HG02884 (cell line): ENCODE measurements around the gene STAP1.
A peak's percentile ranks its signal among the peaks of the same experiment; 100 is the strongest.
"Not testable (repeated sequence)": the region's sequence is repeated elsewhere in the genome, so short reads cannot be mapped to it uniquely, and the experiment has no call there.

Experiments
- ATAC-seq: cut with Tn5 transposase; IDR thresholded peaks from one replicate; pipeline ENCODE4 v1.9.1; 2021; ENCODE audit warnings: mild to moderate bottlenecking, moderate library complexity; ENCODE audit not compliant: unreplicated experiment

Gene STAP1, protein sequence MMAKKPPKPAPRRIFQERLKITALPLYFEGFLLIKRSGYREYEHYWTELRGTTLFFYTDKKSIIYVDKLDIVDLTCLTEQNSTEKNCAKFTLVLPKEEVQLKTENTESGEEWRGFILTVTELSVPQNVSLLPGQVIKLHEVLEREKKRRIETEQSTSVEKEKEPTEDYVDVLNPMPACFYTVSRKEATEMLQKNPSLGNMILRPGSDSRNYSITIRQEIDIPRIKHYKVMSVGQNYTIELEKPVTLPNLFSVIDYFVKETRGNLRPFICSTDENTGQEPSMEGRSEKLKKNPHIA

DNA sequence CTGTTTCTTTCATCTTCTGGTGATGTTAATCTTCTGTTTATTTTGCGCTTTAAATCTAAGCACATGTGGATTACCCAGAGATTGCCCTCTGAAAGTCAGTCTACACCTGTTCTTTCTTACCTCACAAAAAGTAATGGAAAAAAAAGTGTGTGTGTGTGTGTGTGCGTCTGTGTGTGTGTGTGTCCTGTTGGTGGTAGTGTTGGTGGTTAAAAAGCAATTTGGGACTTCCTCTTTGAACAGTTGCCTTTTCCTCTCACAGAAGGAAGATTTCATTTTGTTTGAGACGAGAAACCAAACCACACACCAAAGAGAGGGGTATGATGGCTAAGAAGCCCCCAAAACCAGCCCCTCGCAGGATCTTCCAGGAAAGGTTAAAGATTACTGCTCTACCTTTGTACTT is at the start of gene STAP1:
TSS of gene STAP1 (plus strand) at position 235 of the 400 bp plus-strand sequence. CDS start at position 318, 83 bp downstream.
- ATAC-seq, result peak; percentile 70

DNA sequence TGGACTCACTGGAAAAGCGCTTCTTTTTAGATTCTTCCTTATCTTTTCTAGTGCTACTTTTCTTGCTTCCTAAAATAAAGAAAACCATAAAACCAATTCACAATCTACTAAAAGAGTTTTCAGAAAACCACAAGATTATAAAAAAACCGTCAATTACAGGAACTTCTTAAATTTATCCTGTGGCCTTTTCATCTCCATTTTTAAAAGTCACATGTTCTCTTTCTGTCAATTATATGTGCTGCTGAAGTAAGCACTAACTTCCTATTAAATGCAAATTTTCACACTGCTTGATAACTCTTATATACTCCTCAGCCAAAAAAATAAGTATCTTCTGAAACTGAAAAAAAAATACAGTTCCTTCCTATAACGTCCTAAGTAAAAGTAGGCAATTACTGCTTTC is 46.0 kb upstream of the STAP1 start:
- ATAC-seq, result no peak

DNA sequence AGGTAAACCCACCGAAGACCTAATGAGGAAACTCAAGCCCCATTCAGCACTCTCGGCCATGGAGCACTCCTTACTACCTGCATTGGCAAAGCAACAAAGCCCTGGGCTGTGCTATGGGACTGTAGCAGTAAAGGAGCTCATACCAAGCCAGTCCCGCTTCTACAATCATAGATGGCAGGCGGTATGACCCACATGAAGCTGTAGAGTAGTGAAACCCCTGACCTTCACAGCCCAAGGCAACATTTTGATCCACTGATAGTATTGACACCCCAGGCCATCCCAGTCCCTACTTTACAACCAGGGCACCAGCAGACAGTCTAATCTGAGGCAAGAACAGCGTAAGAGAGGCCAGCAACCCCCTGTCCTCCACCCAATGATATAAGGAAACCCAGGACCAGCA is 38.4 kb upstream of the STAP1 start:
- ATAC-seq, result no peak

DNA sequence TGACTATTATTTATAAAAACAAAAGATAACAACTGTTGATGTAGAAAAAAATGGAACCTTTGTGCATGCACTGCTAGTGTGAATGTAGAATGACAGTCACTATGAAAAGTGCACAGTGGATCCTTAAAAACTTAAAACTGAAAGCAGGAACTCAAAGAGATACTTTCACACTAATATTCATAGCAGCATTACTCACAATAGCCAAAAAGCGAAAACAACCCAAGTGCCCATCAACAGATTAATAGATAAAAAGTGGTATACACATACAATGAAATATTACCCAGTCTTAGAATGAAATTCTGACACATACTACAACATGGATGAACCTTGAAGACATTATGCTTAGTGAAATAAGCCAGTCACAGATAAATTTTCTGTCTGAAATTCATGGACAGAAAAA is 37.0 kb upstream of the STAP1 start:
- ATAC-seq, result peak; percentile 87

DNA sequence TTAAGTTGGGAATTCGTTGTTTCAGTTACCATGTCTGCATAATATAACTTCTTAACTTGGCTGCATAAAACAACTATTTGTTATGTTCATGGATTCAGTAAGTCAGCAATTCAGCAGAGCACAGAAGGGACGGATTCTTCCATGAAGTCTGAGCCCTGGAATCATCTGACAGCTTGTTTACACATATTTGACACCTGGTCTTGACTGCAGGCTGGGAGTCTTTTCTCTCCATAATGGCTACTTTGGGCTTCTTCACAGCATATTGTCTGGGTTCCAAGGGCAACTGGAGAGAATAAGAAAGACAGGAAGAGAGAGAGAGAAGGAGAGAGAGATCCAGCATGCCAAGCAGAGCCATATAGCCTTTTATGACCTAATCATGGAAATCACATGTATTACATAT is 36.3 kb upstream of the STAP1 start:
- no peak for ATAC-seq

DNA sequence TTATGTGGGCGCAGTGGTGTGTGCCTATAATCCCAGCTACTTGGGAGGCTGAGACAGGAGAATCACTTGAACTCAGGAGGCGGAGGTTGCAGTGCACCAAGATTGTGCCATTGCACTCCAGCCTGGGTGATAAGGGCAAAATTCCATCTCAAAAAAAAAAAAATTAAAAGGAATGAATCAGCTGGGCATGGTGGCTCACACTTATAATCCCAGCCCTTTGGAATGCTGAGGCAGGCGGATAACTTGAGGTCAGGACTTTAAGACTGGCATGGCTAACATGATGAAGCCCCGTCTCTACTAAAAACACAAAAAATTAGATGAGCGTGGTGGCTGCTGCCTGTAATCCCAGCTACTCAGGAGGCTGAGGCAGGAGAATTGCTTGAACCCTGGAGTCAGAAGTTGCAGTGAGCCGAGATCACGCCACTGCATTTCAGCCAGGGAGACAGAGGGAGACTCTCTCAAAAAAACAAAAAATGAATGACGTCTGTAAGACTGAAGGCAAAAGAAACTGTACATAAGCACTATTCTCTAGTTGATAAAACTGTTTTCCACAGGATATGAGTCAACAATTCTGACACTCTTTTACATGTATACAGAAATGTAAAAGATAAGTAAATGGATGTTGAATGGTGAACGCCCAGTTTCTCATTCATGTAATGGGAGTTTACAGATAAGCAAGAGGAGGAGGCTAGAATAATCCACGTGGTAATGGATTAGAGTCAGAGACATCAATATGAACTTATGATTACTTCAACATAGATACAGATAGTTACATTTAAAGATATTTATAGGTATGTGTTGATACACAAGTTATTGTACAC is 35.5 kb upstream of the STAP1 start:
- ATAC-seq, result no peak

DNA sequence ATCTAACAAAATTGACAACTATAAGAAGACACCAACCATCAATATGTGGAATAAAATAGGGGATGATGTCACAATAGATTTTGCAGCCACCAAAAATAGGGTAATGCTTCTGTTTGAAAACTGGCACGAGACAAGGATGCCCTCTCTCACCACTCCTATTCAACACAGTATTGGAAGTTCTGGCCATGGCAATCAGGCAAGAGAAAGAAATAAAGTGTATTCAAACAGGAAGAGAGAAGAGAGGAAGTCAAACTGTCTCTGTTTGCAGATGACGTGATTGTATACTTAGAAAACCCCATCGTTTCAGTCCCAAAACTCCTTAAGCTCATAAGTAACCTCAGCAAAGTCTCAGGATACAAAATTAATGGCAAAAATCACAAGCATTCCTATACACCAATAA is 34.4 kb upstream of the STAP1 start:
- ATAC-seq, result not testable (repeated sequence)

DNA sequence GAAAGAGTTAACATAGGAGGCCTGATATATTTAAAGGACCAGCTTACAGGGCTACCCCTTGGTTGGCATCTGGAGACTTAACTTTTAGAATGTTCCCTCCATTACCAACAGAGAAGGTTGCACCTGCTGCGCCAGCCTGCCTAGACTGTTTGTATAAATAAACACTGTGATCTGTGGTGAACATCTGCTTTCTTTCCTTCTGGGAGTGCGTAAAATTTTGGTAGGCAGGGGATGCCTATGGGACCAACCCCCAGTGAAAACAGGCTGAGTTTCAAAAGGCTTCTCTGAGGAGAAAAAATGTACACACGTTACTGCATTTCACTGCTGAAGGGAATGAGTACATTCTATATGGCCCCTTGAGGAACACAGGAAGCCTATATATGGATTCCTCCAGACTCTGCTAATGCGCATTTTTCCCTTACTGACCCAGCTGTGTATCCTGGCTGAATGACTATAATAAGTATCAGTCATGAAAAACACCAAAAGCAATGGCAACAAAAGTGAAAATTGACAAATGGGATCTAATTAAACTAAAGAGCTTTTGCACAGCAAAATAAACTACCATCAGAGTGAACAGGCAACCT is 27.1 kb upstream of the STAP1 start:
- no peak for ATAC-seq

DNA sequence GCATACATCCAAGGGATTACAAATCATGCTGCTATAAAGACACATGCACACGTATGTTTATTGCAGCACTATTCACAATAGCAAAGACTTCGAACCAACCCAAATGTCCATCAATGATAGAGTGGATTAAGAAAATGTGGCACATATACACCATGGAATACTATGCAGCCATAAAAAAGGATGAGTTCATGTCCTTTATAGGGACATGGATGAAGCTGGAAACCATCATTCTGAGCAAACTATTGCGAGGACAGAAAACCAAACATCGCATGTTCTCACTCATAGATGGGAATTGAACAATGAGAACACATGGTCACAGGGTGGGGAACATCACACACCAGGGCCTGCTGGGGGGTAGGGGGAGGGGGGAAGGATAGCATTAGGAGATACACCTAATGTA is 26.1 kb upstream of the STAP1 start:
- ATAC-seq, result not testable (repeated sequence)

DNA sequence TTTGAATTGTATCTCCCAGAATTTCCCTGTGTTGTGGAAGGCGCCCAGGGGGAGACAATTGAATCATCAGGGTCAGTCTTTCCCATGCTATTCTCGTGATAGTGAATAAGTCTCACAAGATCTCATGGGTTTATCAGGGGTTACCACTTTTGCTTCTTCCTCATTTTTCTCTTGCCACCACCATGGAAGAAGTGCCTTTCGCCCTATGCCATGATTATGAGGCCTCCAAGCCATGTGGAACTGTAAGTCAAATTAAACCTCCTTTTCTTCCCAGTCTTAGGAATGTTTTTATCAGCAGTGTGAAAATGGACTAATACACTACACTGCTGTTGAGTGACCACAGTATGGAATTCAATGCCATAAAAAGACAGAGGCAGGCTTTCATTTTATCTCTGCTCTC is 25.4 kb upstream of the STAP1 start:
- ATAC-seq, result no peak

DNA sequence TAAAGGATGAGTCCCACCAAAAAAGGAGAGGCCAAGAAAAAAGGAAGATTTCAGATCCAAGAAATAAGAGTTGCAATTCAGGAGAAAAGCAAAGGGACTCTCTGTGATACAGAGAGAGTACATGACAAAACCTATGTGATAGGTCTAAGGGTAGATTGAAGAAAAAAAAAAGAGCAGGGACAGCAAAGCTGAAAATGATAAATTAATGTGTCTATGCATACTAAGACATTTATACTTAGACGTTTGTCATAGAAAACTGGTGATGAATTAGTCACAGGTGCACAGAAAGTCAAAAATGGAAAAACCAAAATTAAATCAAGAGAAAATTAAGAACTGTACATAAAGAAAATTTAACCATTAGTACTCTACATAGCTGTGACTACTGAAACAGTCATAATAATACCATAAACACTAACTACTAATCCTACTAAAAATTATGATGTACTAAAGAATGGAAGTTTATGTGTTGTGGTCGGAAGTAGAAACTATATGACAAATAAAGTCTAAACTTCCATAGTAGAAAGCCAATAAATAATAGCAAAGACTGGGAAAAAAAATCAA is 23.2 kb upstream of the STAP1 start:
- ATAC-seq, result no peak

DNA sequence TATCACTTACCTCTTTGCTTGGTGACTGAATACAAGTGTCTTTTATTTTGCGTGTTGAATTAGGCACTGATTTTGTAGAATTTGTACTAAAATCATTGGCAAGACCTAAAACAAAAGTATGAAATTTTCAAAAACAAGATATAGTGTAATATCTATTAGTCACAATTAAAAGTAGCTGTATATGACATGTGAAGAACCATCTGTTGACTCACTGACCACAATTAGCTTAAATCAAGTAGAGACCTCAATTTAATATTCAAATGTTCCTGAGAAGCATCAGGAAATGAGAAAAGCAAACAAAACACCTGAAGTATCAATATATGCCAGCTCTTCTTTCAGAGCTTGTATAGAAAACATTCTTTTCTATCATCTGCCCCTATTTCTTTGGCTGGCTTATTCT is 18.7 kb upstream of the STAP1 start:
- ATAC-seq, result no peak

DNA sequence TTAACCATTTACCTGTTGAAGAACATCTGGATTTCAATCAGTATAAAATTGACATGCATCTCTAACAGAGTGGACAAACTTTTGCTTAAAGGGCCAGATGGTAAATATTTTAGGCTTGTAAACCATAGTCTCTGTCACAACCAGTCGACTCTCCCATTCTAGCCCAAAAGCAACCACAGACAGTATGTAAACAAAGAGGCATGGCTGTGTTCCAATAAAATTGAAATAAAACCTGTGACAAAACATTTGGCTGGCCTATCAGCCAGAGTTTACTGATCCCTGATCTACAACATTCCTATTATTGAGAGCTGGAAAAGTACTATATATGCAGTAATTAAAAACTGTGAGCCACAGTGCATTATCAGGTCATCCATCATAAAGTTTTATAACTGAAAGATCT is 16.5 kb upstream of the STAP1 start:
- ATAC-seq, result no peak

DNA sequence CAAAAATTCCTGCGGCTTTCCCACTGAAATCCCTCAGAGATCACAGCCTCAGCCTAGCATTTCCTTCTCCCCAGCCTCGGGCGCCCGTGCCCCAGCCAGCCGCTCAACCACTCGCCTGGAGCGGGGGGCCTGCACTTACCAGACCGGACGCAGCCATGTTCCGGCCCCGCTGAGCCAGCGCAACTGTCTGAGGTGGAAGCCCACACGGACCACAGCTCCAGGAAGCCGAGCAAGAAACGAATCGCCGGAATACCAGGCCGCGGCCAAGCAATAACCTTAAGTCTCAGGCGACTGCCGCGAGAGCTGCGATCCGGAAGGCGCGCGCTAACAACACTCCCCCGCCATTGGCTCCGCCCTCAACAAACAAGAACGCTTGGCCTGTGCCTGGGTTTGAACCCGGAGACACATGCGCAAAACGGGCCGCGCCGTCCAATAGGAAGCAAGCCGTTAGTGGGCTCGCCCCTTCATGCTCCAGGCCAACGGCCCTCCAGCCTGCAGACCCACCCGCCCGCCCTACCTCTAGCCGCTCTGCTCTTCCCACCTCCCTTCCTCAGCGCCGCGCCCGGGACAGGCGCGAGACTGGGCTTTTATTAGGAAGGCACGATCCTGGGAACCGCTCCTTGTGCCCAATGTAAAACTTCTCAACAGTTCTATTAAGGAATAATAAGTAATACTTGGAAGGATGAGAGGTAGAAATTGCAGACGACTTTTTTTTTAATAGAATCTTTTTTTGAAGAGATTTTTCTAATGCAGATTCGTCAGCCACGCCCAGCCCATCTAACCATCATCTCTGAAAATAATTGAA is 13.1 kb upstream of the STAP1 start, which contains the start of gene CENPC:
TSS of gene CENPC (minus strand) at position 305 of the 805 bp plus-strand sequence. CDS start at position 157, 148 bp downstream.
- ATAC-seq, result peak; percentile 92

DNA sequence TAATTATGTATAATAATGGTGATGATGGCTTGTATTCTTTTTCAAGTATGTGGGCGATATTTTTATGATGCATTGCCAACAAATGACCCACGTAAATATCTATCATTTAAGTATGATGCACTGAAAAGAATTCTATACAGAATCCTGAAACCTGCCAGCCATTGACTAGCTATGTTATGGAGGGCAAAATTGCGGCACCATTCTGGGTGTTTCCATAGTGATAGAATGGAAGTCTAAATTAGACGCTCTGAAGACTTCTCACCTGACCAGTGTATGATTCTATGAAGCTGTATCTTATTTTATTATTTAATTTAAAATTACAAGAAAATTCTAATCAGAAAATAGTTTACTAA is 12.5 kb upstream of the STAP1 start:
- no peak for ATAC-seq

DNA sequence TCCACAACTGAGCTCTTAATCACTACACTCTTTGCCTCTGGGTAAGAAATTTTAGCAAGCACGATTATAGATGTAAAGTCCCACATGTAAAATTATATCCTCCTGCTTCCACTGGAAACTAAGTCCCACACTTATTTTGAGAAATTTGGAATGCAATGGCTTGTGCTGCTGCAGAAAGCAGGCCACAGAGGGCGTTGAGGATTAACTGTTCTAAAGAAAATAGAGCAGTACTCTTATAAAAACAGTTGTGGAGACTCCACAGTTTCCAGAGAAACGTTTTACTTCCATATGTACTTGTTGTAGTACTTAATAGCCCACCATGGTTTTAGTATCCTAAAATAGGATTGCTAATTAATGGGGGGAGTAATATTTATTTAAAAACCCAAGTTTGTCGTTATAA is 11.6 kb upstream of the STAP1 start:
- ATAC-seq, result no peak

DNA sequence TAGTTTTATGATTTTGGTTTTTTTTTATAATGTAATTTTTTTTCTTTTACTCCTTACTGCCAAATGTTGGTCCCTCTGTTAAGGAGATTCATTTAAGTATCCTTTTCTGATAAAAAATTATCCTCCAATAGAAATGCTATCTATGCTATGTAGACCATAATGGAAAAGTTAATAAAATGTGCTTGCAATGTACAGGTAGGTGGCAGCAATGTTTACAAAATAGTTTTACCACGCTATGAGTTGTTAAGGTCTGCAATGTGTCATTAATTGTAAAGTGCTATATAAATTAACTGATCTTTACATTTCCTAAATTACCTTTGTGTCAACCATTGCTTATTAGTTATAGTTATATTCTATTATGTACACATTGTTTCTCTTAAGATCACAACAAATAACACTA is 9.4 kb upstream of the STAP1 start:
- peak; percentile 31 for ATAC-seq

DNA sequence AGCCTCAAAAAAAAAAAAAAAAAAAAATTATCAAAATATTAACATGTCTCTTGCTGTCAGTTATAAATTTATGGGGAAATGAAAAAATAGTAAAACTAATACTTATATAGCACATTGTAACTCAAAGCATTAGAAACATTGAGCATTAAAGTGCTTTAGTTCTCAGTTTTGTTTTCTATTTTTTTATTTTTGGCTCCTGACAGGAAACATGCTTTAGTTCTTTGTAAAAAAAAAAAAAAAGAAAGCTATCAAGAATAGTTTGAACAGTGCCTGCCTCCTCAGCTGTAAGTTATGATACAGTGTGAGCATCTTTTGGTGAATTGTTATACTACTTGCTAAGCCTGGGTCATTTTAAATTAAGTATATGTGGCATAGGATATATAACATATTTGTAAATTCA is 8.1 kb upstream of the STAP1 start:
- no peak for ATAC-seq

DNA sequence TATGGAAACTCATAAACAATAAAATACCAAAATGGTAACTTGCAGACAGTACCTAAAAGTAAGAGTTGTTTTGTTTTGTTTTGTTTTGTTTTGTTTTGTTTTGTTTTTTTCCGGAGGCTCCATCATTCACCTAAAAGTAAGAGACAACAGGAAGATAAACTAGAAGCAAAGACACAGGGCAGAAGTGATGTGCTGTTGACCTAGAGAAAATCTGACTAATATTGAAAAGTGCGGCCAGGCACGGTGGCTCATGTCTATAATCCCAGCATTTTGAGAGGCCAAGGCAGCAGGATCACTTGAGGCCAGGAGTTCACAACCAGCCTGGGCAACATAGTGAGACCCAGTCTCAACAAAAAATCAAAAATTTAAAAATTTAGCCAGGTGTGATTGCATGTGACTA is 7.7 kb upstream of the STAP1 start:
- no peak for ATAC-seq

DNA sequence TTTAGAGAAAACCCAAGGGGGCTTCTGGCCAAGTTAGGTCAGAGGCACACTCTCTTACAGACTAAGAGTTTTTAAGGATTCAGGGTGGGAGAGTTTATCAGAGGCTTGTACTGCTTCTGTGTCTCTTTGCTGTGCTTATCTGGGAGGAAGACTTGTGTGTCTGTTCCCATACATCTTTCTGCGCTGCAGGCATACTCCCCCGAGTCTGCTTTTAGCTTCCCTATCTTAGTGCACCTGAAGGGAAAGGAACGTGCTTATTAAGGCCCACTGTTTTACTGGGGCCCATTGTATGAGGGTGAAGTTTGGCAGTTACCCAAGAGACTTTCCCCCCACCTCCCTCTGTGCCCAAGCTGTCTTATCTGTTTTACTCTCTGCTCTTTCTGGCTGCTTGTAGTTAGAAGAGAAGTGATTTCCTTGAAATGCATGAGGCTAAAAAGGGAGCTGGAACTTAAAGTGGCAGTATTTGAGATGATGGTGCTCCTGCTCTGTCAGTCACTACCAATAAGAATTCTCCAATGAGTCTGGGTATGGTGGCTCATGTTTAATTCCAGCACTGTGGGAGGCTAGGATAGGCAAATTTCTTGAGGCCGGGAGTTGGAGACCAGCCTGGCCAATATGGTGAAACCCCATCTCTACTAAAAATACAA is 6.3 kb upstream of the STAP1 start:
- ATAC-seq, result not testable (repeated sequence)
